Gastroesophageal sphincter (tissue), 3 donors: ENCODE measurements around the gene IRAK2.
A peak's percentile ranks its signal among the peaks of the same experiment; 100 is the strongest.

Experiments
- POLR2AphosphoS5 ChIP-seq: sonication (generic); formaldehyde crosslinking; IDR thresholded peaks from one replicate; pipeline ENCODE4 v1.6.1; 2017; ENCODE audit warnings: antibody characterized with exemption
- TF ChIP-seq, protein P1 (sequence below), 4 experiments: fragments of 200-600 bp in 2 of 4; fragments of 450-650 bp in 2 of 4; sonication (generic) in 1 of 4; IDR thresholded peaks; one replicate each; pipeline ENCODE4 v1.5.1; 2017 to 2019; ENCODE audit warnings: antibody characterized with exemption in 4 of 4, mild to moderate bottlenecking in 2 of 4, moderate library complexity in 2 of 4

DNA sequence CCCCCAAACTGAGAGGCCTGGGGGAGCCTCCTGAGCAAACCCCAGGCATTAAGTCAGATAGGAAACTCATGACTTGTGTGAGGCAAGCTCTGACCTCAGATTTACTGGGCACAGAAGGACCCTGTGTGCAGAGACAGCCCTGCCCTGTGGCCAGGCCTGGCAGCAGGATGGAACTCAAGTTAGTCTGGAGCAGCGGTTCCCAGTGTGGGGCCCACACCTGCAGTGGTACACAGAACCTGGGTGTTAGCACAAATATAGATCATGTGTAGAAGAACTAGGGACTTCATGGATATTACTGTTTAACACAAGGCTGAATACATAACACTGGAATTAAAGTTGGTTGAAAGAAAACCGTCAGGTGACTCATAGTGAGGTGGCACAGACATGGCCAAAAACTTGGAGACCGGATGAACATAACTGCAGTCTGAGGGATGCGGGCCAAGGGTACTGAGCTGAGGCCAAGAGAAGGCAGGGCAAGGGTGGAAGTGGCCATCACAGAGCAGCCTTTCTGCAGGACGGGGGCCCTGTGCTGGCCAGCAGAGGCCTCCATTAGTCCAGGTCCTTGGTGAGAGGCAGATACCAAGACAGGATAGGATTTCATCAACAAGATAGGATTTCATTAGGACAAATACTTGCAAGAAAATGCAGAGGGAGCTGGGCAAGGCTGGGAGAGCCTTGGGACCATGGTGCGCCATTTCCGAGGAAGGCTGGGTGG is 40.9 kb downstream of the IRAK2 start:
- TF ChIP-seq, protein P1, sequence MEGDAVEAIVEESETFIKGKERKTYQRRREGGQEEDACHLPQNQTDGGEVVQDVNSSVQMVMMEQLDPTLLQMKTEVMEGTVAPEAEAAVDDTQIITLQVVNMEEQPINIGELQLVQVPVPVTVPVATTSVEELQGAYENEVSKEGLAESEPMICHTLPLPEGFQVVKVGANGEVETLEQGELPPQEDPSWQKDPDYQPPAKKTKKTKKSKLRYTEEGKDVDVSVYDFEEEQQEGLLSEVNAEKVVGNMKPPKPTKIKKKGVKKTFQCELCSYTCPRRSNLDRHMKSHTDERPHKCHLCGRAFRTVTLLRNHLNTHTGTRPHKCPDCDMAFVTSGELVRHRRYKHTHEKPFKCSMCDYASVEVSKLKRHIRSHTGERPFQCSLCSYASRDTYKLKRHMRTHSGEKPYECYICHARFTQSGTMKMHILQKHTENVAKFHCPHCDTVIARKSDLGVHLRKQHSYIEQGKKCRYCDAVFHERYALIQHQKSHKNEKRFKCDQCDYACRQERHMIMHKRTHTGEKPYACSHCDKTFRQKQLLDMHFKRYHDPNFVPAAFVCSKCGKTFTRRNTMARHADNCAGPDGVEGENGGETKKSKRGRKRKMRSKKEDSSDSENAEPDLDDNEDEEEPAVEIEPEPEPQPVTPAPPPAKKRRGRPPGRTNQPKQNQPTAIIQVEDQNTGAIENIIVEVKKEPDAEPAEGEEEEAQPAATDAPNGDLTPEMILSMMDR (IDR thresholded peaks at IDR 0.05), result no peak
- peak; percentile 49 for TF ChIP-seq POLR2AphosphoS5
